Measurements from ENCODE around the gene IRF4.
A peak's percentile ranks its signal among the peaks of the same experiment; 100 is the strongest.

IRF4 gene

DNA sequence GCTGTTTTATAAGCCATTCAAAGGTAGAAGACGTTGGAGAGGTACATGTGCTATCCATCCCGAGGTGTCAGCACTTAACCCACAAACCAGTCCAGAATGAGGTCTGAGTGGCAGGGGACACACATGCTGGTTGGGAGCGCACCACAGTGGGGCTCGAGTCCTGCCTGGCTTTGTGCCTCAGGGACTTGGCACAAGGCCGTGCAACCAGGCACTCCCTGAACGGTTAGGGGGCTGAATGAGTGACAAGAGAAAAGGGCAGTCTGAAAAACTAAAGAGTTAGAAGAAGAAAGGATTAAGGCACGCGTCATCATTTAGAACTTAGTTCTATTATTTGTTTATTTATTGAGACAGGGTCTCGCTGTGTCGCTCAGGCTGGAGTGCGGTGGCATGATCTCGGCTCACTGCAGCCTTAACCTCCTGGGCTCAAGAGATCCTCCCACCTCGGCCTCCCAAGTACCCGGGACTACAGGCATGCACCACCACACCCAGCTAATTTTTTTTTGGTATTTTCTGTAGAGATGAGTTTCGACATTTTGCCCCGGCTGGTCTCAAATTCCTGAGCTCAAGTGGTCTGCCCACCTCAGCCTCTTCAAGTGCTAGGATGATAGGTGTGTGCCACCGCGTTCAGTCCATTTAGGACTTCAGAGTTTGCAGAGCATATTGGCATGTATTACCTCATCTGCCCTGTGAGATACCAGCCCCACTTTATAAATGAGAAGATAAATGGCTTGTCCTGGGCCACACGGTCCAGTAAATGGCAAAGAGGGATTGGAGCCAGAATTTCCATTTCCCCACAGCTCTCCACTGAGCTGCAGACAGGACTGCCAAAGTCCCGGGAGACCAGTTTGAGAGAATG lies 47.4 kb upstream of the IRF4 start:
- TF ChIP-seq ZIC2 (tag by site-specific recombination; IDR thresholded peaks at IDR 0.05) (peak; percentile 18; the same call in 1 of the 2 replicates), ZSCAN4 (tag by site-specific recombination; IDR thresholded peaks at IDR 0.05) (no peak), ZNF148 (tag by site-specific recombination; IDR thresholded peaks at IDR 0.05; ENCODE audit: borderline replicate concordance) (no peak)
- no peak overlapping the region for H3K27ac ChIP-seq (ENCODE audit: extremely low read depth, low read depth, low read length)
- CTCF ChIA-PET: interaction anchor here (0.7 to 1.7 kb wide), 3 partner anchors 13 to 22 kb away, joined by 3 to 5 read pairs (median 4); no protein-coding TSS in a partner anchor
- no peaks in the 10 kb centered on the region for H3K4me1 ChIP-seq (ENCODE audit: control insufficient read depth, insufficient read depth, low read length)
- H3K4me3 ChIP-seq (ENCODE audit: low read depth, low read length): no peak overlapping the region
- POLR2A ChIA-PET: no interaction called here
- H3K9me3 ChIP-seq (ENCODE audit: control insufficient read depth, insufficient read depth, low read depth, low read length): no peaks in the 10 kb centered on the region
- peaks cover 0 to 3% of the 10 kb centered on the region in 2 experiments; a peak in 1 of 3 replicates for H3K36me3 ChIP-seq (ENCODE audit: control insufficient read depth in 2 of 2, insufficient read depth in 1 of 2, low read length in 2 of 2)

GRCh38 chr6:344816-345340 lies 46.7 kb upstream of the IRF4 start:
- ChIA-PET POLR2A (interaction anchor here (0.7 kb wide), 1 partner anchor 46 kb away, joined by 11 read pairs; no protein-coding TSS in a partner anchor), CTCF (interaction anchor here (0.9 to 1.7 kb wide), 2 partner anchors 13 to 23 kb away, joined by 4 to 5 read pairs; no protein-coding TSS in a partner anchor)
- Histone ChIP-seq H3K36me3 (ENCODE audit: control insufficient read depth in 2 of 2, insufficient read depth in 1 of 2, low read length in 2 of 2) (peaks cover 0 to 3% of the 10 kb centered on the region in 2 experiments; a peak in 1 of 3 replicates), H3K27ac (ENCODE audit: extremely low read depth, low read depth, low read length) (no peak overlapping the region), H3K4me3 (ENCODE audit: low read depth, low read length) (no peak overlapping the region), H3K4me1 (ENCODE audit: control insufficient read depth, insufficient read depth, low read length) (no peaks in the 10 kb centered on the region), H3K9me3 (ENCODE audit: control insufficient read depth, insufficient read depth, low read depth, low read length) (no peaks in the 10 kb centered on the region)
- no peak for TF ChIP-seq RBAK (tag by site-specific recombination; IDR thresholded peaks at IDR 0.05)

DNA sequence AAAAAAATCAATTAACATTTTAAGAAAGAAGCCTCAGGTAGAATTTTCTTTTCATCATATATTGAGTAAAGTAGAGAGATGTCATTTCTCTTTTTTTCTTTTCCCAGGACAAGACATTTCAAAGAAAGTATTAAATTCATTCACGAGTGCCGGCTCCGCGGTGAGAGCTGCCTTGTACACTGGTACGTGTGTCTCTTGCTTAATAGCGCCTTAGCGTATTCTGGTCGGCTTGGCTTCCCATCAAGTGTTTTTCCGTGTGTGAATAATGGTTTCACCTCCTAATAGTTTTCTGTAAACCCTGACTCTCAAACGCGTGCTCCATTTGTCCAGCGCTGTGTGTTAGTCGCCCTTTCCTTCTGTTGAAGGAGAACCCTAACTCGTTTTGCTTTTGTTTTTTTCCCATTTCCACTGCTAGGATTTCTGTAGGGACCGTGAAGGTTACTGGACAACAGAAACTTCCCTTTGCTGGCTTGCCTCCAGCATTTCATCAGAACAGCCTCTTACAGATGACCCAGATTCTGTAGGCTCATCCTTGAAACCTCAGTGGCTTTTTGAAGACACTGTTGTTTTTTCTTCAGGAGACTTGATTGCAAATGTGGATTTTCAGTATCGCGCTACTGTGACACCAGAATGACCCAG lies 45.7 kb upstream of the IRF4 start:
- Histone ChIP-seq H3K4me3 (ENCODE audit: low read depth, low read length) (no peak overlapping the region), H3K27ac (ENCODE audit: extremely low read depth, low read depth, low read length) (no peak overlapping the region), H3K4me1 (ENCODE audit: control insufficient read depth, insufficient read depth, low read length) (no peaks in the 10 kb centered on the region), H3K36me3 (ENCODE audit: control insufficient read depth in 2 of 2, insufficient read depth in 1 of 2, low read length in 2 of 2) (peaks cover 0 to 3% of the 10 kb centered on the region in 2 experiments; a peak in 1 of 3 replicates), H3K9me3 (ENCODE audit: control insufficient read depth, insufficient read depth, low read depth, low read length) (no peaks in the 10 kb centered on the region)
- POLR2A ChIA-PET: interaction anchor here (0.7 kb wide), 1 partner anchor 47 kb away, joined by 11 read pairs; no protein-coding TSS in a partner anchor
- CTCF ChIA-PET: interaction anchor here (1.7 kb wide), 1 partner anchor 24 kb away, joined by 5 read pairs; no protein-coding TSS in a partner anchor
- TF ChIP-seq ZNF280C (tag by site-specific recombination; IDR thresholded peaks at IDR 0.05) (no peak), ZBTB48 (tag by site-specific recombination; IDR thresholded peaks at IDR 0.05) (peak; percentile 26; the same call in 1 of the 2 replicates)

DNA sequence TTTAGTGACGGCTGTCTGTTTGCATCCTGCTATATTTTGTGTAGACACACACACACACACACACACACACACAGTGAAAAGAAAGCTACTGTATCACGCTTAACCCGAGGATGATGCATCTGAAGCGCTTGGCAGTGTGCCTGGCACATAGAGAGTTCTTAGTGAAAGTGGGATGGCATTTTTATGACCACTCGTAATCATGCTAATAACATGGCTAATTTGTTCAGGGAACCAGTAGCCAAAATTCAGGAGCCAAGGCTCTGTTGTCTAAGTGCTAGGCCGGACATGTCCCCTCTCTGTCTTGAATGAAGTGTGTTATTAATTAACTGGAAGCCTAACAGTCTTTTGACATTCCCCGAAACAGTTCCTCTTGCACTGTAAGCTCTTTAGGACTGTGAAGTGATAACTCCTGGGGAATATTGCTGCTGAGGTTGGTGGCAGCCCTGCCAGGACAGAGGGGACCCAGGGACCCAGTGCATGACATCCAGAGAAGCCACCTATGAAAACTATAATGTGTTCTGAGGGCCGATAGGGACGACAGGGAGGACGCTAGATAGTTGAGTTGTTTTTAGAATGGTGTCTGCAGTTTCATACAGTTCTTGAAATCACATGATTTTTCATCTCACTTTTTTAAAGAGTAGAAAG lies 45.0 kb upstream of the IRF4 start:
- ChIA-PET CTCF (no interaction called here), POLR2A (no interaction called here)
- Histone ChIP-seq H3K27ac (ENCODE audit: extremely low read depth, low read depth, low read length) (no peak overlapping the region), H3K36me3 (ENCODE audit: control insufficient read depth in 2 of 2, insufficient read depth in 1 of 2, low read length in 2 of 2) (peaks cover 0 to 3% of the 10 kb centered on the region in 2 experiments; a peak in 1 of 3 replicates), H3K4me1 (ENCODE audit: control insufficient read depth, insufficient read depth, low read length) (no peaks in the 10 kb centered on the region), H3K4me3 (ENCODE audit: low read depth, low read length) (no peak overlapping the region), H3K9me3 (ENCODE audit: control insufficient read depth, insufficient read depth, low read depth, low read length) (no peaks in the 10 kb centered on the region)
- TF ChIP-seq ZNF792 (tag by site-specific recombination; IDR thresholded peaks at IDR 0.05) (0 out of 2 replicates have a peak, but pooled peaks have one; percentile 25), ZNF169 (tag by site-specific recombination; IDR thresholded peaks at IDR 0.05) (no peak), REPIN1 (tag by site-specific recombination; IDR thresholded peaks at IDR 0.05; ENCODE audit: low read depth) (no peak), OSR2 (tag by site-specific recombination; IDR thresholded peaks at IDR 0.05) (peak; percentile 92), ZNF473 (tag by site-specific recombination; IDR thresholded peaks at IDR 0.05) (no peak), ZNF707 (tag by site-specific recombination; IDR thresholded peaks at IDR 0.05) (no peak), ZNF398 (tag by site-specific recombination; IDR thresholded peaks at IDR 0.05) (0 out of 2 replicates have a peak, but pooled peaks have one; percentile 30), ZSCAN4 (tag by site-specific recombination; IDR thresholded peaks at IDR 0.05) (peak; percentile 46; the same call in 1 of the 2 replicates), ZBTB48 (tag by site-specific recombination; IDR thresholded peaks at IDR 0.05) (no peak)
